Breast epithelium (tissue), 4 donors: ENCODE results near the gene DIP2B. TPM values are rescaled to one million over a fixed set of nuclear protein-coding genes. Genes with fewer than 3 reads are reported as not detected.
A peak's percentile ranks its signal among the peaks of the same experiment; 100 is the strongest.

Experiments used
- DNase-seq, 2 donors: peaks; one replicate each; pipeline ENCODE4 v3.0.0-alpha.2; 2019; ENCODE audit warnings: low spot score in 2 of 2
- H3K27ac ChIP-seq, 2 donors: fragments of 200-600 bp; sonication (generic) in 1 of 2; one replicate each; pipeline ENCODE4 v1.5.1; 2016 to 2019; ENCODE audit warnings: mild to moderate bottlenecking in 1 of 2
- H3K27me3 ChIP-seq, 2 donors: fragments of 200-600 bp; sonication (generic) in 1 of 2; one replicate each; pipeline versions ENCODE4 v1.5.1 to v1.6.0; 2017 to 2019; ENCODE audit warnings: control low read depth in 1 of 2, mild to moderate bottlenecking in 1 of 2
- H3K36me3 ChIP-seq: fragments of 200-600 bp; one replicate; pipeline ENCODE4 v1.5.1; 2019
- H3K4me1 ChIP-seq, 2 donors: fragments of 200-600 bp; sonication (generic); one replicate each; pipeline ENCODE4 v1.5.1; 2016 to 2019; ENCODE audit warnings: control low read depth in 1 of 2
- H3K4me3 ChIP-seq, 3 donors: fragments of 200-600 bp; sonication (generic); 1 replicate in 2 of 3; 2 replicates in 1 of 3; pipeline ENCODE4 v1.5.1; 2016 to 2019; ENCODE audit warnings: mild to moderate bottlenecking in 3 of 3, moderate library complexity in 2 of 3
- H3K9me3 ChIP-seq, 2 donors: fragments of 200-600 bp; sonication (generic) in 1 of 2; one replicate each; pipeline ENCODE4 v1.5.1; 2016 to 2019; ENCODE audit warnings: control low read depth in 1 of 2
- POLR2A ChIP-seq: fragments of 450-650 bp; IDR thresholded peaks from one replicate; pipeline ENCODE4 v1.6.1; 2016; ENCODE audit warnings: antibody characterized with exemption, mild to moderate bottlenecking, moderate library complexity
- POLR2AphosphoS5 ChIP-seq, 3 donors: sonication (generic); formaldehyde crosslinking; IDR thresholded peaks; one replicate each; pipeline ENCODE4 v1.6.1; 2017; ENCODE audit warnings: antibody characterized with exemption in 3 of 3
- intact Hi-C: fragments of 100-400 bp; cut with DNase I; formaldehyde crosslinking; loops from one replicate; pipeline ENCODE4 v1.15.1; 2023; ENCODE audit warnings: low total_unique reads
- total RNA-seq, 3 donors: library from RNA; depleted of rRNA; stranded (reverse); fragments of >200 nt; gene quantifications; one replicate each; pipeline ENCODE4 v1.1.0, GENCODE V29; 2016
- TF ChIP-seq, protein P1 (sequence below), 3 donors: fragments of 450-650 bp; IDR thresholded peaks; one replicate each; pipeline ENCODE4 v1.5.1; 2016 to 2017; ENCODE audit warnings: antibody characterized with exemption in 3 of 3, mild to moderate bottlenecking in 3 of 3, moderate library complexity in 3 of 3

Gene DIP2B
- total RNA-seq, 3 donors from 2014 or later: 26.6 to 44.8 (median 33.4) TPM

DNA sequence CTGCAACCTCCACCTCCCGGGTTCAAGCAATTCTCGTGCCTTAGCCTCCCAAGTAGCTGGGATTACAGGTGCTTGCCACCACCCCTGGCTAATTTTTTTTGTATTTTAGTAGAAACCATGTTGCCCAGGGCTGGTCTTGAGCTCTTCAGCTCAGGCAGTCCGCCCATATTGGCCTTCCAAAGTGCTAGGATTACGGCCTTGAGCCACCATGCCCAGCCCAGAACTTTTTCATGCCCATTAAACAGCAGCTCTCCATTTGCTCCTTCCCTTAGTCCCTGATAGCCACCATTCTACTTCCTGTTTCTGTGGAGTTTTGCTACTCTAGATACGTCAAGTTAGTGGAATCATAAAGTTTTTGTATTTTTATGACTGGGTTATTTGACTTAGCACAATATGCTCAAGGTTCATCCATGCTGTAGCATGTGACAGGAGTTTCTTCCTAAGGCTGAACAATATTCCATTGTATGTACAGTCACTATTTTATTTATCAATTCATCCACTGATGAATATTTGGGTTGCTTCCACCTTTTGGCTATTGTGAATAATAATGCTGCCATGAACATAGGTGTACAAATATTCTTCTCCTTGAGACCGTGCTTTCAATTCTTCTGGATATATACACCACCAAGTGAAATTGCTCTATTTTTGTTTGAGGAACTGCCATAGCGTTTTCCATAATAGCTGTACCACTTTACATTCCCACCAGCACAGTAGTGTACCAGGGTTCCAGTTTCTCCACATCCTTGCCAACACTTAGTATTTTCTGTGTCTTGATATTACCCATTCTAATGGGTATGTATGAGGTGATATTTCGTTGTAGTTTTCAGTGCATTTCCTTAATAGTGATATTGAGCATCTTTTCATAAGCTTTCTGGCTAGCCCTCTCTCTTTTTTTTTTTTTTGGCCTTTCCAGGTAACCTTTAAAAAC, 274.1 kb downstream of the DIP2B start:
- intact Hi-C loops: no loop called here
- no peaks in the 10 kb centered on the region for H3K4me1 ChIP-seq
- H3K36me3 ChIP-seq: no peaks in the 10 kb centered on the region
- no peak for DNase-seq
- no peaks in the 10 kb centered on the region for H3K9me3 ChIP-seq
- TF ChIP-seq, protein P1, sequence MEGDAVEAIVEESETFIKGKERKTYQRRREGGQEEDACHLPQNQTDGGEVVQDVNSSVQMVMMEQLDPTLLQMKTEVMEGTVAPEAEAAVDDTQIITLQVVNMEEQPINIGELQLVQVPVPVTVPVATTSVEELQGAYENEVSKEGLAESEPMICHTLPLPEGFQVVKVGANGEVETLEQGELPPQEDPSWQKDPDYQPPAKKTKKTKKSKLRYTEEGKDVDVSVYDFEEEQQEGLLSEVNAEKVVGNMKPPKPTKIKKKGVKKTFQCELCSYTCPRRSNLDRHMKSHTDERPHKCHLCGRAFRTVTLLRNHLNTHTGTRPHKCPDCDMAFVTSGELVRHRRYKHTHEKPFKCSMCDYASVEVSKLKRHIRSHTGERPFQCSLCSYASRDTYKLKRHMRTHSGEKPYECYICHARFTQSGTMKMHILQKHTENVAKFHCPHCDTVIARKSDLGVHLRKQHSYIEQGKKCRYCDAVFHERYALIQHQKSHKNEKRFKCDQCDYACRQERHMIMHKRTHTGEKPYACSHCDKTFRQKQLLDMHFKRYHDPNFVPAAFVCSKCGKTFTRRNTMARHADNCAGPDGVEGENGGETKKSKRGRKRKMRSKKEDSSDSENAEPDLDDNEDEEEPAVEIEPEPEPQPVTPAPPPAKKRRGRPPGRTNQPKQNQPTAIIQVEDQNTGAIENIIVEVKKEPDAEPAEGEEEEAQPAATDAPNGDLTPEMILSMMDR (IDR thresholded peaks at IDR 0.05): no peak
- no peak overlapping the region for H3K27ac ChIP-seq
- H3K4me3 ChIP-seq: no peak overlapping the region
- H3K27me3 ChIP-seq: no peaks in the 10 kb centered on the region

DNA sequence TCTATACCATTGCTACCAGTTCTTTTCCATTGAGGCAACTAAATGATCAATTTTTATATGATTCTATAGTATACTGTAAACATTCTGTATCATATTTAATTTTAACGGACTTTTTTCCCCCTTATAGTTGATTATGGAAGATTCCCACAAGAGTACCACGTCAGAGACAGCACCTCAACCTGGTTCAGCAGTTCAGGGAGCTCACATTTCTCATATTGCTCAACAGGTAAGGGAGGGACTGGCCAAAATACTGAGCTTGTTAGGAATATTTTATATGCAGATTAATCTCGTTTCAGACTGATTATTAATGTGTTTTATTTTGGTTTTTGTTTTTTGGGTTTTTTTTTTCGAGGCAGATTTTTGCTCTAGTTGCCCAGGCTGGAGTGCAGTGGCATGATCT, 275.2 kb downstream of the DIP2B start:
- no peaks in the 10 kb centered on the region for H3K9me3 ChIP-seq
- H3K36me3 ChIP-seq: no peaks in the 10 kb centered on the region
- DNase-seq: no peak
- no peak overlapping the region for H3K27ac ChIP-seq
- TF ChIP-seq POLR2AphosphoS5 (IDR thresholded peaks at IDR 0.05) (no peak), POLR2A (no peak)
- TF ChIP-seq, protein P1 (IDR thresholded peaks at IDR 0.05): no peak
- no peak overlapping the region for H3K4me3 ChIP-seq
- no peaks in the 10 kb centered on the region for H3K27me3 ChIP-seq
- intact Hi-C loops: no loop called here
- H3K4me1 ChIP-seq: no peaks in the 10 kb centered on the region

DNA sequence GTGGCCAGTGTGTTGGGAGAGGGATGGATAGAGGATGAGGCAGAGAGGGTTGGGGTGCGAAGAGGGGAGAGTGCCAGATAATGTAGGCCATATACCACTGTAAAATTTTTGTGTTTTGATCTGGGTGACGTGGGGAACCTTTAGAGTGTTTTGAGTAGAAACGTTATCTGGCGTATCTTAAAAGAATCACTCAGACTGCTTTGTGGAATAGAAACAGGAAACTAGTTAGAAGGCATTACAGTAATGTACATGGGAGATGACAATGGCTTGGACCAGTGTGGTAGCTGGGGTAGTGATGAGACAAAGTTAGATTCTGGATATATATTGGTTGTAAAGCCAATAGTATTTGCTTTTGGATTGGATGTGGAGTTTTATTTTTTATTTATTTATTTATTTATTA, 279.7 kb downstream of the DIP2B start:
- Histone ChIP-seq H3K36me3 (no peaks in the 10 kb centered on the region), H3K4me3 (no peak overlapping the region), H3K27me3 (no peaks in the 10 kb centered on the region), H3K9me3 (no peaks in the 10 kb centered on the region), H3K4me1 (no peaks in the 10 kb centered on the region), H3K27ac (no peak overlapping the region)
- intact Hi-C loops: no loop called here
- no peak for DNase-seq
- TF ChIP-seq, protein P1 (IDR thresholded peaks at IDR 0.05): no peak
- TF ChIP-seq POLR2A (no peak), POLR2AphosphoS5 (IDR thresholded peaks at IDR 0.05) (no peak)

DNA sequence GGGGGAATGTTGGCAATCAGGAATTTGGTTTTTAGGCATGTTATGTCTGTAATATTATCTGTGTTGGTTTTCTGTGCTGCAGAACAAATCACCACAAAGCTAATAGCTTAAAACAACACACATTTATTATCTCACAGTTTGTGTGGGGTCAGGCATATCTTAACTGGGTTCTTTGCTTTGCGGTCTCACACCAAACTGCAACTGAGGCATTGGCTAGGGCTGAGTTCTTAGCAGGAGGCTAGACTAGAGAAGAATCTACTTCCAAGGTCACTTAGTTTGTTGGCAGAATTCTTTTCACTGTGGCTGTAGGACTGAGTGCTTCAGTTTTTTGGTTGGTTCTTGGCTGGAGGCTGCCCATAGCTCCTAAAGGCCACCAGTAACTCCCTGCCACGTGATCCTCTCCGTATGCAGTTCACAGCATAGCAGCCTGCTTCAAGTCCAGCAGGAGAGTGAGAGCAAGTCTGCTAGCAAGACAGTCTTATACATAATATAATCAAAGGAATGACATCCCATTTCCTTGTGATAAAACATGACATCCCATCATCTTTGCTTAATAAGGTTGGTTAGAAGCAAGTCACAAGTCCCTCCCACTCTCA, 280.7 kb downstream of the DIP2B start:
- Histone ChIP-seq H3K4me3 (no peak overlapping the region), H3K36me3 (no peaks in the 10 kb centered on the region), H3K27ac (peak overlapping the region in 1 of 2 donors; percentile 56), H3K27me3 (no peaks in the 10 kb centered on the region), H3K9me3 (no peaks in the 10 kb centered on the region), H3K4me1 (no peaks in the 10 kb centered on the region)
- intact Hi-C loops: no loop called here
- no peak for DNase-seq
- TF ChIP-seq, protein P1 (IDR thresholded peaks at IDR 0.05): no peak
- no peak for TF ChIP-seq POLR2A
- TF ChIP-seq POLR2AphosphoS5 (IDR thresholded peaks at IDR 0.05): no peak
